HG03460 (cell line): ENCODE data around the gene ANKRD23.
"Not testable (repeated sequence)": the region's sequence is repeated elsewhere in the genome, so short reads cannot be mapped to it uniquely, and the experiment has no call there.

Experiments
- ATAC-seq: cut with Tn5 transposase; IDR thresholded peaks from one replicate; pipeline ENCODE4 v1.9.1; 2021; ENCODE audit not compliant: unreplicated experiment

Gene ANKRD23

DNA sequence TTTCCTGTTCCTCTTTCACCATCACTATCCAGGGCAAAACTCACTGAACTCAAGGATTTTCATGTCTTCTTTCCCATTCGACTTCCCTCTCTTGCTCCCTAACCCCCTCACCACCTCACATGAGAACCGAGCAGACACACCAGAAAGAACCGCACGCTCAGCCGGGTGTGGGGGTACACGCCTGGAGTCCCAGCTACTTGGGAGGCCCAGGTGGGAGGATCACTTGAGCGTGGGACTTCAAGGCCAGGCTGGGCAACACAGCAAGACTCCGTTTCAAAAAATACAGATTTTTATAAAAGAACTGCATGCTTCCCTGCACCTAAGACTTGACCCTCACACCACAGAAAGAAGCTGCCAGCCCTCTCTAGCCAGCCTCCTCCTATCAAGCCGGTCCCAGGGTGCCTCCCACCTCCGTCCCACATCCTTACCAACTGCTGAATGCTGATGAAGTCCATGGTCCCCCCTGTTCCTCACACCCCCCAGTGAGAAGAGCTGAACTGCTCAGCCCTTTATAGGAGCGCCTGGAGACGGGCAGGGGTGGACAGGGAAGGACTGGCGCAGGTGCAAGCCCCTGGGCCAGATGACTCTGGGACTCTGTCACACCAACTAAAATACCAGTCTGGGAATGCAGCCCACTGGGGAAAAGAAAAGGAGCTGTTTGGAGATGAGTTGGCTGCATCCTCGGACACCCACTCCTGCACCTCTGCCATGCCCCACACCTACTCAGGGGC lies at the start of gene ANKRD23:
ANKRD23 (minus strand) TSS at position 484 of the 731 bp plus-strand sequence; CDS start at position 455, 29 bp downstream.
- no peak for ATAC-seq

DNA sequence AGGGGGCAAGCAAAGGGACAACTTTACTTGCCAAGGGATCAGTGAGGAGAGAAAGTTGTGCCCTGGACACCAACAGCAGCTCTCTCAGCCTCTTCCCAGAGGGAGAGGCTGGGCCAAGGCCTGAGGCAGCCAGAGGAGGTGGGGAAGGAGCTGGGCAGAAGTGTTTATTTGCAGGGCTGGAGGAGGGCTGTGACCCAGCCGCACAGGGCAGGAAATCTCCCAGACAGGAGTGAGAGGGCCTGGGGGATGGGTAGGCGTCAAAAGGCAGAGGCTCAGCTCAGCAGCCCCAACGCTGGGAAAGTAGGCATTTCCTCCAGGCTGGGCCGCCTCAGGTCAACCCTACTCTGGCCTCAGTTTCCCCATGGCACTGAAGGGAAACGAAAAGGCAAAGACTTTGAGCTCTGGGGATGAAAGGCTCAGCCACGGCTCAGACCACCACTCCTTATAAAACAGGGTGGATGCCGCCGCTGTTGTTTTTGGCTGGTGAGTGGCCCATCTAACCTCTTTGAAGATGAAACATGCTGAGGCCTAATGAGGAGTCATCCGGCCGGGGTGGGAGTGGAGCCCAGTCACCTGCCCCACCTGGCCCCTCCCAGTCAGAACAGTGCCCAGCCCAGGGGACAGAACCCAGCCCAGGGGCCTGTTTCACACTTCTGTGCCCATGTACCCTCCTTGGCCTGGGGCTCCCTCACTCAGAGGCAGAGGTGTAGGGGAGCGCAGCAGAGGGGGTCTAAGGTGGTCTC lies 47.9 kb upstream of the ANKRD23 start:
- ATAC-seq: no peak

DNA sequence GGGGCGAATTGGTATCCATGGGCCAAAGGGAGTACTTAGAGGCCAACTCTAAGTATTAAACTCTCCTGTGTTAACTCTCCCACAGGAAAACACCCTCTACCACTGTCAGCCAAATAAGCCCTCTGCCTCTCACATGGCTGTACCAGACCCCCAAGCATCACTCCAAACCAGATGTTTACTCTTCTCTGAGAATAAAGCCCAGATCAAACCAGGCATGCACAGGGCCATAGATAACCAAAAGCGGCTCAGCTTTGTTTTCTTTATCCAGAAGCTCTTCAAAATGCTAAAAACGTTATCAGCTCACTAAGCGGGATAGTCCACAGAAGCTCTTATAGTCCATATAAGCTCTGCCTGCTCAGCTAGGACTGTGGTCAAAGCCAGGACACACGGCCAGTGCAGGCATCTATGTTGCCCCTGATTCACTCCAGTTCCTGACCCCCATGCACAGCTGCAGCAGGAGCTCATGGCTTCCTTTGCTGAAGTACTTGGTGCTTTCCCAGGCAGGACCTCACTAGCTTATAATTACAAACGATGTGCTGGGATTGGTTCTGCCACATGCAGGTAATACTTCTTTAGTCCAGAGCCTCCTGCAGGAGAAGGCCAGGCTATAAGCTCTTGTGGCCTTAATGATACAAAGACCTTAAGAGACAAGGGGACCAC lies 47.0 kb upstream of the ANKRD23 start:
- ATAC-seq: no peak

DNA sequence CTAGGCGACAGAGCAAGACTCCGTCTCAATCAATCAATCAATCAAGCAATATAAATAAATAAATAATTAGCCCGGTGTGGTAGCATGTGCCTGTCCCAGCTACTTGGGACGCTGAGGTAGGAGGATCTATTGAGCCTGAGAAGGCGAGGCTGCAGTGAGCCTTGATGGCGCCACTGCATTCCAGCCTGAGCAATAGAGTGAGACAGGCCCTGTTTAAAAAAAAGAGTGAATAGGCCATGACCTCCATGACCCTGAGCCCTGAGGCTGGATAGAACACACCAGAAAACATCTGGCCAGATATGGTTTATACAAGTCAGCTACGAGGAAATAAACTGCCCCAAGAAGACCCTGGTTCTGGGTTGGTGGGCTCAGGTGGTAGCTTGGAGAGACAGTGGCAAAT lies 46.4 kb upstream of the ANKRD23 start:
- no peak for ATAC-seq

DNA sequence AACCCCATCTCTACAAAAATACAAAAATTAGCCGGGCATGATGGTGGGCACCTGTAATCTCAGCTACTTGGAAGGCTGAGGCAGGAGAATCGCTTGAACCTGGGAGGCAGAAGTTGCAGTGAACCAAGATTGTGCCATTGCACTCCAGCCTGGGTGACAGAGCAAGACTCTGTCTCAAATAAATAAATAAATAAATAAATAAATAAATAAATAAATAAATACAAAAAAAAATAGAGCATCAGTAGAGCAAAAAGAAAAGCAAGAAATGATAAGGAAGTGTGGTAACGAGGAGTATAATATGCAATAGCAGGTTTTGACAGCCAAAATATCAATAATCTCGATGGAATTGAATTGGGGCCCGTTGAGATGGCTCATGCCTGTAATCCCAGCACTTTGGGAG lies 45.7 kb upstream of the ANKRD23 start:
- ATAC-seq: not testable (repeated sequence)

DNA sequence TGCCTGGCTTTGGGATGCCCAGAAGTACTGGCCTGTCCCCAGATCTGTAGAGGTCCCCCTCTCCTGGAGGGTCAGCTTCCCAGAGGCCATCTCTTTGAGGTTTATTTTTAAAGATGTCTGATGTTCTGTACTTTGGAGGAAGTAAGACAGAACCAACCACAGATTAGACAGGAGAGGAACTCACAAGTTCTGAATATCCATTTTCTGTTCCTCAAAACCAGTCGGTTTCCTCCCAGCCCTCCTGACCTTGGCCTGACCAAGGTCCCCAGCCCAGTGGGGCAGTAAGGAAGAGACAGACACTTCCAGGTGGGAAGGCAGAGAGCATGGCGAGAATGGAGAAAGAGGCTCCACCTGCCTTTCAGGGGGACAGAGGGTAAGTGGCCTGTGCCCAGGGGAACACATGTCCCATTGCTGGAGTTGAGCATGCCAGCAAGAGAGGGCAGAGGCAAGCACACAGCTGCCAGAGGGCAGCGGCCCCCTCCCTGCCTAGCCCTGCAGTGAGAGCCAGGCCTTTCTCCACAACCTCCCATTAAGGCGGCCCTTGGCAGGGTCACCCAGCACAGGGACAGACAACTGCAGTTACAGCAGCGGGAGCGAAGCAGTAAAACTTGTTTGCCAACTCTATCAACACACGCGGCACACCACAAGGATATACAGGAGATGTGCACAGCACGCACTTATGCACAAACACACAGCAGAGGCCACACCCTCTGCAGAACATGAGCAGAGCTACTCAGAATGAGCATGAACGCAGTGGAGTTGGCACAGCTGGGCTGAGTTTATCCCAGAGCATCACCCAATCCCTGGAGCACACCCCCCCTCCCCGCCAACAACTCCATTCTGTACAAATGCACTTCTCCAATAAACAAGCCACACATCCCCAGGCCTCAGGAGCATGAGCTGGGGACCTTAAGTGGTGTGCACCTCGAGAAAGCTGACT lies 44.5 kb upstream of the ANKRD23 start:
- ATAC-seq: no peak

DNA sequence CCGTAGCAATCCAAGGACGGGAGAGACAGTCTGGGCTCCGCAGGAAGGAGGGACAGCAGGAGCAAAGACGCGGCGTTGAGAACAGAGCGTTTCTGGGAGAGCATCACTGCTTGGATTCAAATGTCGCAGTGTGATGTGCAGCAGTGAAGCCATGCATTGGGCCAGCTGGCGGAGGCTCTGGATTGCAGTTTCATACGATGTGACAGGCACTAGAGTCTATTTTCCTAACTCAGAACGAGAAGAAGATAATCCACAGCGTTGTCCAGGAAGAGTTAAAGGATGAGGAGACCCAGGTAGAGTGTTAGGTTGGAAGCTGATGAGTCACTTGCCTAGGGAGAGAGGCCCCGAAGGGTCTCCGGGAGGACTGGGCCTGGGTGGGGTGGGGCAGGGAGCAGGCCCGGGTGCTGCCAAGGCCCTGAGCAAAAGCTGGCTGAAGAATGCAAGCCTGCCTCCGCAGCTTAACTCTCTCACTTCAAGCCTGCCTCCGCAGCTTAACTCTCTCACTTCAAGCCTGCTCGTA lies 43.7 kb upstream of the ANKRD23 start:
- ATAC-seq: no peak

DNA sequence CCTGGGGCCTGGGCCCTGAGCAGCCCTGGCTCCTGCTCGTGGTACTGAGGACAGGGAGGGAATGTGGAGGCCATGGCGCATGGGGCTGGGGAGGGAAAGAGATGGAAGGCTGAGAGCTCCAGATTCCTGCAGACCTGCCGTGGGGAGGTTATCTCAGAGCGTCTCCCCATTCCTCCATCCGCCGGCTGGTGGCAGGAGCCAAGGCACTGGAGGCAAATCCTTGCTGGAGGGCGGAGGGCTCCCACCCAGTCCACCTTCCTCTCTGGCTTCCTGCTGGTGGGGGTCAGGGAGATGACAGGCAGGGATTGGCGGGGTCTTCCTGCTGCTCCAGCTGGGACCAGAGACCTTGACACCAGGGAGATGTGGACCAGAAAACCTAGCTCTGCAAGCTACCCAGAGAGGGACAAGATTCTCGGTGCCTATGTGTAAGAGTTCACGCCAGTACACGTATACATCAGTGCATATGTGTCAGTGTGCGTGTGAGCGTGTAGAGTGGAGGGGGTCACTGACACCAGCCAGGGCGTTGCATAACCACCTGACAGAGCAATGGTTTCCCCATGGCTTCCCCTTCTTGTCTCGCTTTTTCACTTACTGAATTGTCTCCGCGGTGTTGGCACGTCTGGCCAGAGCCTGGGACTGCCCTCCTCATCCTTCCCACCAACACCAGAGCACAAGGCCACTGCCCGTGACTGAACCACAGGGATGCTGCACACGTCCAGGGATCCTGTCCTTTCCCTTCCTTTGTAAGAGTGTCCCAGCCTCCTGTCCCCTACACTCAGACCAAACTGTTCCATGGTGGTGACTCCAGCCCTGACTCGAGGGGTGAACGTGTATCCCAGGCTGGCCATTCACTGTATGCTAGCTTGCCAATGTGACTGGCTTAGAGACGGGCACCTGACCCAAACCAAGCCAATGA lies 41.9 kb upstream of the ANKRD23 start:
- no peak for ATAC-seq

DNA sequence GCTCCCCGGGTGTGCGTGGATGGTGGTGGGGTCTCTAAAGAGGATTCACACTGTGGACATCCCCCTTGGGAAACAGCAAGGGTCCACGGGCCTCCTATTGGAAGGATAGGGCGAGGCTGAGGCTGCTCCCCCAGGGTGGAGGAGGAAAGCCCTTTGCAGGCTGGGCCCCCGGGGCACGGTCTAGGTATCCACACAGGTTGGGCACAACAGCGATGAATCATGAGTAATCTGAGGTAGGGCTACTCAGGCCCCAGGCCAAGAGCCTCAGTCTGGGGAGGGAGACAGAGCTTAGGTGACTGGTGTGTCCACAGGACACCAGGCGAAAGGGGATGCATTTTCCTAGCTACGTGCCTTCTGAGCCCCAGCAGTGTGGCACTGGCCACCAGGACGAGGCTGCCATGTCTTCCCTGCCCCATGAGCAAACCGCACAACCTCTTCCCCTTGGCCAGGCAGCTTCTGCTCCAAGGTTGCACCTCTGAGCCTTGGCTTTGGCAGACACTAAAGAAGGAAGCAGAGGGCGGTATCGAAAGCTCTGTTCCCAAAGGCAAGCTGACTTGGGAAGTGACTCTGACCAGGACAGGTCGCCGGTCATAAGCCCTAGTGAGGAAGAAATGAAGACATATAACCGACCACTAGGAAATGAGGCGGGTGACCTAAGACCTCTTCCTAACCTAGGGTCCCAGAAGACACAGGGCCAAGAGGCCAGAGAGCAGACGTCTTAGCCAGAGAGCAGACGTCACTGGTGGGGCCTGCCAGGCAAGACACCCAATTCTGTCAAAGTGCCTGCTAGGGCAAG lies 40.7 kb upstream of the ANKRD23 start:
- no peak for ATAC-seq

DNA sequence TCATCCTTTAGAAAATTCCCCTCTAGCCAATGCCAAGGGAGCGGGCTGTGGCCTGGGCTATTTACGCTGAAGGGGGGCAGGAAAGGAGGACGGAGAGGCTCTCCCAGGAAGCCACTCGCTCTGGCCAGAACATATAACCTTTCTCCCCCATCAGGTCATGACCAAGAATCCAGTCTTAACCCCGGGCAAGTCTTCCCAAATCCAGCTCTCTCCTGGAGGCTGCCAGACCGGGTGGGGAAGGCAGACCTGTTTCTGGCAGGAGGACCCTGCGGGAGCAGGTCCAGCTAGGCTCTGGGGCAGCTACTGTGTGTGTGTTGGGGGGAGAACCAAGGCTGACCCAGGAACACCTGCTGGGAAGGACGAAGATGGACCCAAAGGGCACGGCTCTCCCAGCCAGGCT lies 39.5 kb upstream of the ANKRD23 start:
- no peak for ATAC-seq

DNA sequence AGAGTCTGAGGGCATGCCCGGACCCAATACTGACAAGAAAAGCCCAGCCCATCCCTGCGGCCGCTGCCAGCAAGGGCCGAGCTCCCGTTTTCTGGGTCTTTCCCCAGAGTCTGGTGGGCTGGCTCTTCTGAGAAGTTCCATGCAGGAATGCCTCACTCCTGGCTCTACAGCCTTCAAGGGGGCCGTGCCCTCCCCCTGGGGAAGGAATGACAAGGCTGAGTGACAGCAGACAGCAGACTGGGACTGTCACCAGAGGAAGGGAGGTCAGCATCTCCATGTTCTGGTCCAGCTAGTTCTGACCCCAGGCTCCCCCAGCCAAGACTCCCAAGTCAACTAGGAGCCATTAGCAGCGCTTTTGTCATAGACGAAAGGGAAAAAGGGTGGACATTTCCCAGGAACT lies 39.1 kb upstream of the ANKRD23 start:
- no peak for ATAC-seq

DNA sequence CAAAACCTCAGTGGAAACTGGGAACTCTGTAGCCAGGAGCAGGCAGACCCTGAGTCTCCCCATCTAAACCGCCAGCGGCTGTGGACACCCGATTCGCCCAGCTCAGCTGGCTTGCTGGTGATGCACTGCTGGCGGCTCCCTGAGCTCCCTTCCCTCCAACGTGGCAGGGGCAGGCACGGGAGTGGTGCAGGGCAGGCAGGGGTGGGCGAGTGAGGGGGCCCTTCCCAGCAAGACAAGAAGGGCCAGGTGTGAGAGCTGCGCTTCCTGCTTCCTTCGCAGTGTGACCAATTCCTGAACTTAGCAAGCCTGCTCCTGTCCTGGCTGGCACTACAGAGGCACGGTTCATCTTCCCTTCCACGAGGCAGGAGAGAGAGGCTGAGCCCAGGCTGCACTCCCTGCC lies 38.4 kb upstream of the ANKRD23 start:
- ATAC-seq: no peak

DNA sequence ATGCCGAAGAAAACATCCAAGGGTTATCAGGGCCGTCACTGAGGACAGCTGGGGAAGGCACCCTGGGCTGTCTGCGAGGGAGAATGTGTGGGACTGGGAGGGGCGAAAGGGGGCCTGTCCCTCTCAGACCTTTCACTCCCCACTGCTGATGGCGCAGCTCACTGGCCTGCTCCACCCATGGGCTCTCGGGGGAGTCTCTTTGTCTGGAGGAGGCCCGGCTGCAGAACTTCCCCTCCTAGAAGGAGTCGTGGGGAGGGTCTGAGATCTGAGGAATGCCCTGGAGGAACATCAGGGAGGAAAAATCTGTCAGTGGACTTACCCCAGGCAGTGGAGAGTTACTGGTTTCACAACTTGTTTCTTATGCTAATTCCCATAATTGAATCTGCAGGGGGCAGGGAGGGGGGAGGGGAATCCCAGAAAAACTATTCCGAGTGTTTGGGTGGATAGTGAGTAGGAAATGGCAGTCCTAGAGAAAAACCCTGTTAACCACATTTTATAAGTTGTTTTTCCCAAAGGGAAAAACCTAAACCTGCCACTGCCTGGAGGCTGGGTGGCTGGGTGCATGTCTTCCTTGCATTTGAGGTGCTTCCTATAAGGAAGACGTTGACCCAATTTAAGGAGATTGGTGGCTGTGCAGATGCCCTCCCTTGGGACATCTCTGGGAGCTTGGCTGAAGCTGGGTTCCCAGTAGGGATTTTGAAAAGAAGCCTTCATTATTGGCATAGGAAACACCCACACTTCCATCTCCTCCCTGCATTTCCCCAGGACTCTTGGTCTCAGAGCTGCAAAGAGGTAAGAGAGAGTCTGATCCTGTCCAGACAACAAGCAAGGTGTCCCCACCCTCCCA lies 37.8 kb upstream of the ANKRD23 start:
- no peak for ATAC-seq

DNA sequence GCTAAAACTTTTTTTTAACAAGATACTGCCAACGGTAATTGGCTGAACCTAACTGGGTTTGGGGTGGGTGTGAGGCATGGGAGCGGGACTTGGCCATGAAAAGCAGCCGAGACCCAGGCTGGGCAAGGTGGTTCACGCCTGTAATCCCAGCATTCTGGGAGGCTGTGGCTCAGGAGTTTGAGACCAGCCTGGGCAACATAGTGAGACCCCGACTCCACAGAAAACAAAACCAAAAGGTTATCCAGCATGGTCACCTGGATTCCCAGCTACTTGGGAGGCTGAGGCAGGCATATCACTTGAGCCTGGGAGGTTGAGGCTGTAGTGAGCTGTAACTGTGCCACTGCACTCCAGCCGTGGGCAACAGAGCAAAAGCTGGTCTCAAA lies 37.1 kb upstream of the ANKRD23 start:
- no peak for ATAC-seq

DNA sequence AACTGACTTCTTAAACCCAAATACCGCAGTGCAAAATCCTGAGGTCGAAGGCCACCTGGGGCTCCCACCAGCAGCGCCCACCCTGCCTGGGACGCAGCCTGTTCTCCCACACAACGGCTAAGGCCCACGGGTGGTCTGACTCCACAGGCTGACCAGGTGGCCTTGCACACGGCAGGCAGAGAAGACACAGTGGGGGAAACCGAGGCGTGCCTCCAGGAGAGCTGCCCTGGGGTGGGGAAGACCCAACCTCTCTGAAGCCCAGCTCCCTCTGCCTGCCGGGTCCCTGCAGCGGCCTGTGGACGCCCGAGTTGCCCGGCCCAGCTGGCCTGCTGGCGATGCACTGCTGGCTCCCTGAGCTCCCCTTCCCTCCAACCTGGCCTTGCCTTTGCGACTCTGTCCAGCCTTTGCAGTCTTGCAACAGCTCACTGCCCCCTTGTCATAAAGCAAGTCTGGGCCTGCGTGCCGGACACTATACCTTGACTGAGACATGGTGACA lies 35.8 kb upstream of the ANKRD23 start:
- ATAC-seq: no peak

DNA sequence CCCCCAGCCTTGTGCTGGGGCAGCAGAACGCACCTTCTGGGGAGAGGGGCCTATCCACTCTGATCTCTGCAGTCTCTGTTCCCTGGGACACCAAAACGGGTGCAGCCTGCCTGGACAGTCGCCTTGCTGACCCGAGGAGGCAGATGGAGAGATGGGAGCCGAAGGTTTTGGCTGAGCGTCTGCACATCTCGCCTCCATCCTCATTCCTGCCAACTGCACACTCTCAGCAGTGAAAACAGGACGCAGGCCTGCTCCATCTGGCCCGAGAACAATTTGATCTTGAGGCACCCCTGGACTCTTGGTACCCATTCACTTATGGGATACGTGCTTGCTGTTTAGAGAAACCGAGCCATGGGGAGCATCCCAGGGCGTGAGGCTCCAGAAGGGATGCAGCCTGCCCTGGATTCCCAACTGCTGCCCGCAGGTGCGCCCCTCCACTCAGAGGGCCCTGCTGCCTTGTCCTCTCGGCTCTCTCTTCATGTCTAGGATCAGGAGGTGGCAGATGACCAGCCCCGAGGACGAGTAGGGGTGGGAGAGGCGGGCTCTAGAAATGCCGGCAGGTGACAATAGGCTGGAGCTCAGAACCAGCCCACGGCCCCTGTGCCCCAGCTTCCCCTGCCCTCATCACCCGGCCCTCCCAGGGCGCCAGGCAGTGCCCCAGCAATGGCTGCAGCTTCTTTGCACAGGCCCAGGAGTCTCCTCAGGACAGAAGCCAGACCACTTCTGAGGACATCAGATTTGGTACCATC lies 35.1 kb upstream of the ANKRD23 start:
- no peak for ATAC-seq

DNA sequence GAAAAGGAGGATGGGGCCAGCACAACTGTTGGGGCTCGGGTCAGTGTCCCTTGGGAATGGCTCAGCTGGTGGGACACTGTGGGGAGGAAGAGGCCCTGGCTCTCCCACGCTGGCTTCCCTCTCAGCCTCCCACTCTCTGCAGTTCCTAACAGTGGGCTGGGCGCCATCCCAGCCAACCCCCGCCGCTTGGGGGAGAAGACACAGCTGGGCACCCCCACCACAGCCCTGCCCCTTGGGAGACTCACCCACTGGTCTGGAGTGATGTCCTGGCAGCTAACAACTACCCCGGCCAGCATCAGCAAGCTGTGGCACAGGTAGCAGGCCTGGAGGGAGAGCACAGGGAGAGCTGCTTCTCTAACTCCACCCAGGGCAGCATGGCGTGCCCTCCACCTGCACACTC lies 34.4 kb upstream of the ANKRD23 start:
- no peak for ATAC-seq
